Stimulated activated CD8-positive, alpha-beta memory T cell treated with anti-CD3 and anti-CD28 coated beads, Interleukin-7, amount 100 ng/mL, for 4 hours (primary cell): ENCODE data around the gene PTPRG.

Source experiments
- DNase-seq, 2 donors: peaks; one replicate each; pipeline ENCODE4 v3.0.0-alpha.2; 2020; ENCODE audit warnings: low read depth in 2 of 2

Gene PTPRG

GRCh38 chr3:61650719-61651410 lies 89.5 kb downstream of the PTPRG start:
- no peak for DNase-seq

- no peak for DNase-seq
Observed at GRCh38 chr3:61657689-61658088, 96.3 kb downstream of the PTPRG start.

- no peak for DNase-seq
Observed at GRCh38 chr3:61662861-61663260, 101.5 kb downstream of the PTPRG start.

GRCh38 chr3:61663356-61664104 lies 102.2 kb downstream of the PTPRG start:
- no peak for DNase-seq

- DNase-seq: no peak
Observed at GRCh38 chr3:61664105-61664482, 102.7 kb downstream of the PTPRG start.

GRCh38 chr3:61665121-61665520 lies 103.8 kb downstream of the PTPRG start:
- DNase-seq: no peak

- DNase-seq: no peak
Observed at GRCh38 chr3:61665987-61666386, 104.6 kb downstream of the PTPRG start.

- DNase-seq: no peak
Observed at GRCh38 chr3:61666615-61667330, 105.4 kb downstream of the PTPRG start.

GRCh38 chr3:61667383-61667782 lies 106.0 kb downstream of the PTPRG start:
- DNase-seq: no peak

GRCh38 chr3:61667814-61668213 lies 106.4 kb downstream of the PTPRG start:
- DNase-seq: no peak

GRCh38 chr3:61668317-61668864 lies 107.0 kb downstream of the PTPRG start:
- no peak for DNase-seq

- DNase-seq: no peak
Observed at GRCh38 chr3:61669203-61669602, 107.8 kb downstream of the PTPRG start.

- no peak for DNase-seq
Observed at GRCh38 chr3:61669668-61670299, 108.4 kb downstream of the PTPRG start.

- no peak for DNase-seq
Observed at GRCh38 chr3:61673651-61674050, 112.3 kb downstream of the PTPRG start.

GRCh38 chr3:61674596-61674995 lies 113.2 kb downstream of the PTPRG start:
- no peak for DNase-seq

GRCh38 chr3:61679026-61679425 lies 117.7 kb downstream of the PTPRG start:
- DNase-seq: no peak

- DNase-seq: no peak
Observed at GRCh38 chr3:61680617-61681016, 119.2 kb downstream of the PTPRG start.

GRCh38 chr3:61681636-61682035 lies 120.3 kb downstream of the PTPRG start:
- DNase-seq: no peak

- DNase-seq: no peak
Observed at GRCh38 chr3:61682671-61683548, 121.5 kb downstream of the PTPRG start.

GRCh38 chr3:61683549-61684236 lies 122.3 kb downstream of the PTPRG start:
- no peak for DNase-seq
